Omental fat pad (tissue), 4 donors: ENCODE measurements around the gene TXNRD2. TPM values are rescaled to one million over a fixed set of nuclear protein-coding genes. Genes with fewer than 3 reads are reported as not detected.

Source experiments
- ATAC-seq: fragments of 150-250 bp; one replicate; pipeline ENCODE4 v1.9.1; 2016; ENCODE audit warnings: mild to moderate bottlenecking, moderate library complexity; ENCODE audit not compliant: low FRiP score
- DNase-seq: peaks from one replicate; pipeline ENCODE4 v3.0.0-alpha.2; 2019; ENCODE audit warnings: low spot score
- total RNA-seq, 4 donors: library from RNA; depleted of rRNA; stranded (reverse); fragments of >200 nt; gene quantifications; one replicate each; pipeline ENCODE4 v1.1.0, GENCODE V29; 2016
- TF ChIP-seq, protein P1 (sequence below), 3 donors: fragments of 450-650 bp; IDR thresholded peaks; one replicate each; pipeline ENCODE4 v1.5.1; 2016 to 2017; ENCODE audit warnings: antibody characterized with exemption in 3 of 3, mild to moderate bottlenecking in 3 of 3, moderate library complexity in 2 of 3

Gene TXNRD2
- total RNA-seq, 4 donors from 2014 or later = 10.1 to 24.4 (median 15.1) TPM

DNA sequence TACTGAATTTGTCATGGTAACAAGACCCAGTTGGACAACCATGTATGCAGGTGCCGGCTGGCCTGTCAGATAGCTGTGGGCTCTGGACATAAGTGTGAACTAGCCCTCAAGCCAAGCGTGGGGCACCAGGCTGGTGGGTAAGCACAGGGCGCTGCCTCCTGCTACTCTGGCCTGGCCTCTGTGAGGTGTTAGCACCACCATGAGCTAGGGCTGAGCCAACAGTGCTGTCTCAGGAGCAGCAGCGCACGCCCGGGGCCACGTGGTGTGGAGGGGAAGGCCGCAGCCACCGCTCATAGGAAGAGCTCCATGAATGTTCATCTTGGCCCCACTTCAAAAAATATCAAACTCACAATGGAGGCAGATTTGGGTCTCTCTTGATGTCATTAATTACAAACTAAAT lies 51.7 kb downstream of the TXNRD2 start:
- ATAC-seq (no peak), DNase-seq (no peak)
- TF ChIP-seq, protein P1, sequence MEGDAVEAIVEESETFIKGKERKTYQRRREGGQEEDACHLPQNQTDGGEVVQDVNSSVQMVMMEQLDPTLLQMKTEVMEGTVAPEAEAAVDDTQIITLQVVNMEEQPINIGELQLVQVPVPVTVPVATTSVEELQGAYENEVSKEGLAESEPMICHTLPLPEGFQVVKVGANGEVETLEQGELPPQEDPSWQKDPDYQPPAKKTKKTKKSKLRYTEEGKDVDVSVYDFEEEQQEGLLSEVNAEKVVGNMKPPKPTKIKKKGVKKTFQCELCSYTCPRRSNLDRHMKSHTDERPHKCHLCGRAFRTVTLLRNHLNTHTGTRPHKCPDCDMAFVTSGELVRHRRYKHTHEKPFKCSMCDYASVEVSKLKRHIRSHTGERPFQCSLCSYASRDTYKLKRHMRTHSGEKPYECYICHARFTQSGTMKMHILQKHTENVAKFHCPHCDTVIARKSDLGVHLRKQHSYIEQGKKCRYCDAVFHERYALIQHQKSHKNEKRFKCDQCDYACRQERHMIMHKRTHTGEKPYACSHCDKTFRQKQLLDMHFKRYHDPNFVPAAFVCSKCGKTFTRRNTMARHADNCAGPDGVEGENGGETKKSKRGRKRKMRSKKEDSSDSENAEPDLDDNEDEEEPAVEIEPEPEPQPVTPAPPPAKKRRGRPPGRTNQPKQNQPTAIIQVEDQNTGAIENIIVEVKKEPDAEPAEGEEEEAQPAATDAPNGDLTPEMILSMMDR (IDR thresholded peaks at IDR 0.05) = no peak

DNA sequence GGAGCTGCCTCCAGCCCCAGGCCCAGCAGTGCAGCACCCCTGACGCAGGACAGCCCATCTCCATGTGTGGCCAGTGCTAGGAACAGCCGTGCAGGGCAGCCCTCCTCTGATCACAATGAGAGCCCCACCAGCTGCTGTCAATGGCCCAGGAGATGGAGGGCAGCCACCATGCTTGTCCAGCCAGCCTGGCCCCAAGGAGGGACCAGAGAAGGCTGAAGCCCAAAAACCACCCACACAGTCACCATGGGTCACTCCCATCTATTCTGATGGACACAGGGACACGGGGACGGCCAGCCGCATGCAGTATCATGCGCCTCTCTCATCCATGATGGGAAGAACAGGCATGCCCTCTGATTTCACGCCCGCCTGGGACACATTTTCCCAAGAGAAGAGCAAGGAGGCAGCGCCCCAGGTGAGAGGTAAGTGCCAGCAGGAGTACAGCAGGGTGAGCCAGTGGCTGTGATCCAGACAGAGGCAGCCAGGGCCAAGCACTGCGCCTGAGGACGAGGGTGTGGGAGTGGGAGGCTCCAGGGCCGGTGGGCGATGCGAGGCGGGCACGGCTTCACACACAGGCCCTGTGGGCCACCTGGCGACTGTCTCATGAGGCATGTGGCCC lies 53.4 kb downstream of the TXNRD2 start:
- ATAC-seq (no peak), DNase-seq (no peak)
- TF ChIP-seq, protein P1 (IDR thresholded peaks at IDR 0.05) = no peak

DNA sequence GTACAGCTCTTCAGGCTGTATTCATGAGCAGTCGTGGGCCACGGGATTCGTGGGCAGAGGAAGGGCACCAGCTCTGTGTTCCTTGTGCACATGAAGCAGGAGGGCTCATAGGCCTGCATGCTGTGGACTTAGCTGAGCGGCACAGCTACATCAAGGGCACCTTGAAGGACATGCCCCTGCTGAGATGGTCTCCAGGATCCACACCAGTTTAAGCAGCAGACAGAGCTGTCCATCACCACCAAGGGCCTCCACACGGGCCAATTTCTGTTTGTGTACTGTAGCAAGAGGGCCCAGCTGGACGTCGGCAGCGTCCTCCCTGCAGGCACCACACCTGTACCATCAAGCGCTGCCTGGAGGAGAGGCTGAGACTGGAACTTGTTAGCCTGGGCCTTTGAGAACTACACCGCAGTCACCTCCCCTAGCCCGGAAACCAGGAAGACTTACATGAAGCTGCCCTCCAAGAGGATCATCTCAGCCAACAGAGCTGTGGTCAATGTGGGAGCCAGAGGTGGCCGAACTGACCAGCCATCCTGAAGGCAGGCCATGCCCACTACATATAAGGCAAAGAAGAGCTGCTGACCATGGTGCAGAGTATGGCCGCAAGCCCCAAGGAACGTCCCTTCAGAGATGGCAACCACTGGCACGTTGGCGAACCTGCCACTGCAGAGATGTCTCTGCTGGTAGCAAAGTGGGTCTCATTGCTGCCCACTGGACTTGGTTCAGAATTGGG lies 54.2 kb downstream of the TXNRD2 start:
- no peak for DNase-seq
- no peak for ATAC-seq
- TF ChIP-seq, protein P1 (IDR thresholded peaks at IDR 0.05) = no peak

DNA sequence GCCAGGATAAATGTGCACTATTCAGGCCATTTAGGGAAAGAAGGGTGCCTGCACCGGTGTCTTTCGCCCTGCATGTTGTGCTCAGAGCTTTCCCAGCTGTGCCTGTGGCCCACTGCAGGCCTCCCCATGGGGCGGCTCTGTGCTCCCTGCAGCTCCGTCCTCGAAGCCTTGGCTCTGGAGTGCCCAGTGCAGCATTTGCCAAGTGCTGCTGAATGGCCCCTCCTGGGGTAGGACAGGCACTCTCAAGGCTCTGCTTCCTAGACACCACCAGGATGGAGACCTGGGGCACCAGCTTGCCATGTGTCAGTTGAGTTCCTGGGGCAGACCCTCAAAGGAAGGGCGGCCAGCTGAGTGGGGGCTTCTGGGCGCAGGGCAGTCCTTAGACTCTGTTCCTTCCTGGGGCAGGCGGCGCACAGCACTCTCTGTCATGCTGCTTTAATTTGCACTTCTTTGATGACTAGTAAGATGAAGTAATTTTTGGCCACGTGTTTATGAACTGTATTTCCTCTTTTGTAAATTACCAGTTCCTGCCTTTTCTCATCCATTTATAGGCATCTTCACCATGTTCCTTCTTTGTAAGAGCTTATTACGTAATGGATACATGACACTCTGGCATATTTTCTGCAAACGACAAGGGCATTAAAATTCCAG lies 54.9 kb downstream of the TXNRD2 start:
- DNase-seq = no peak

DNA sequence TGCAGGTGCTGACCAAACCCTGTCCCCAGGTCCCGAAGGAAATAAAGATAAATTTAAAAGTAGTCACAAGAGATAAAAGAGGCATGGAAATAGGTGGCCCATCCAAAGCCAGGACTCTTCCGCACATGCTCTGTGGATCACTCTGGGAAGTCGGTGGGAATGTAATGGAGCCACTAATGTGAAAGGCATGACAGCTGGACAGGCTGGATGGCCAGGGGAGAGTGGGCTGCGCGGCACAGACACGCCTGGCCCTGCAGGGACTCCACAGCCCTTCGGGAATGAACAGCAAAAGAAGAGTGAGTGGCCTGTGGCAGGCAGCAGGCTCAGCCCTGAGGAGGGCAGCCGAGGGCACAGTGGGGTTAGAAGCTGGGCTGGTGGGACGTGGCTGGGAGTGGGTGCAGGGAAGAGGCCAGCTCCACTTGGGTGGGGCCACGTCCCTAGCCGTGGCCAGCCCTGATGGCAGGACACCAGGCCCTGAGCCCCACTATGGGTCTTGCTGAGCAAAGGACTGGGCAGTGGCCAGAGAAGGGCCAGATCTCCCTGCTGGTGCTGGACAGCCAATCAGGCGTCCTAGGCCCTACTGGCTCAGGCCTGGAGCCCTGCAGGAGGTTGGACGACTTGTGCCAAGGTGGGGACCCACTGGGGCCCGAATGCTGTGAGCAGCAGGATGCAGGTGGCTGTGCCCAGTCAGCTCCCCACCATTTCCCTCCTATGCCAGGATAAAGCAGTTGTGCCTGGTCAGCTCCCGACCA lies 55.6 kb downstream of the TXNRD2 start:
- TF ChIP-seq, protein P1 (IDR thresholded peaks at IDR 0.05) = no peak
- ATAC-seq (no peak), DNase-seq (no peak)

More for the DNA sequence above, 54.9 kb downstream of the TXNRD2 start:
- no peak for ATAC-seq
- TF ChIP-seq, protein P1 (IDR thresholded peaks at IDR 0.05) = no peak

DNA sequence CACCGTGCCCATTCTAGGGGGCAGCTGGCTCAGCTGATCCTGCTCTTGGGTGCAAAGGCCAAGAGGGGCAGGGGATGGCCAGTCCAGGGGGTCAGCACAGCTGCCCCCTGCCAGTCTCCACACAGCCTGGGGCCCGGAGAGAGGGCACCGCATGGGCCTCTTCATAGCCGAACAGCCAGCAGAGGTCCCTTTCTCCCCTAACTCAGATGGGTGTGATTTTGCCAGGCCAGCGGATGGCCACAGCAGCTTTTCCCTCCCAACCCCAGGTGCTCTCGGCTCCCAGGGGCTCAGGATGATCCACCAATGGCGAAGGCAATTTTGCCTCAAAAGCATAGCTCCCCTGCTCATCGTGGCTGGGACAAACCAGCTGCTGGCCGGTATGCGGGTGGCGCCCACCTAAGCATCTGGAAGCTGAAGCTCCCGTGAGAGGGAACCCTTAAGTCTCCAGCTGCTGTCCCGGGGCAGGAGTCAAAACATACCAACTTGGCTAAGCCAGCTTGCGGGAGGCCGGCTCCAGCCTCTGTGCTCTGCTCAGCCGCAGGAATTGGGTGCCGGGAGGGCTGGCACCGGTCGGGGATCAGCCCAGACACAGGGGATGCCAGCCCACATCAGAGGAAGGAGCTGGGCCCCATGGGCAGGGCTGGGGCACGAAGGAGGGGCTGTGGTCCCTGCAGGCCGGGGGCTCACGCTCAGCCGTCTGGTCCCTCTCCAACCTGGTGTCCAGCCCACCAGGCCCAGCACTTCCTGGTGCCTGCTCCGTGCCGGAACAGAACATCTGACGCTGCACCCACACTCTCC lies 56.5 kb downstream of the TXNRD2 start:
- ATAC-seq (no peak), DNase-seq (no peak)
- TF ChIP-seq, protein P1 (IDR thresholded peaks at IDR 0.05) = no peak
